Transverse colon (tissue), 4 donors: ENCODE results near the gene SUPT4H1. TPM values are rescaled to one million over a fixed set of nuclear protein-coding genes. Genes with fewer than 3 reads are reported as not detected.

ENCODE experiments used
- DNase-seq: peaks from one replicate; pipeline ENCODE4 v3.0.0-alpha.2; 2019
- H3K27ac ChIP-seq, 4 donors: fragments of 200-600 bp; sonication (generic); 2 replicates each; pipeline ENCODE4 v1.5.1; 2016 to 2018; ENCODE audit warnings: inconsistent platforms in 4 of 4
- H3K27me3 ChIP-seq: fragments of 200-600 bp; sonication (generic); 2 replicates; pipeline ENCODE4 v1.5.1; 2017; ENCODE audit warnings: inconsistent platforms
- H3K36me3 ChIP-seq, 4 donors: fragments of 200-600 bp; sonication (generic); 2 replicates each; pipeline ENCODE4 v1.5.1; 2017 to 2019; ENCODE audit warnings: inconsistent platforms in 4 of 4
- H3K4me1 ChIP-seq, 4 donors: fragments of 200-600 bp; sonication (generic); 2 replicates each; pipeline ENCODE4 v1.5.1; 2017 to 2020; ENCODE audit warnings: inconsistent platforms in 4 of 4
- H3K4me3 ChIP-seq, 4 donors: fragments of 200-600 bp; sonication (generic); 1 replicate in 1 of 4; 2 replicates in 3 of 4; pipeline versions ENCODE4 v1.5.1 to v1.6.1; 2017 to 2019; ENCODE audit warnings: inconsistent platforms in 4 of 4
- H3K9me3 ChIP-seq, 2 donors: fragments of 200-600 bp; sonication (generic); 2 replicates each; pipeline ENCODE4 v1.5.1; 2017 to 2019; ENCODE audit warnings: inconsistent platforms in 2 of 2
- CTCF ChIP-seq, 5 experiments: fragments of 200-600 bp in 3 of 5; fragments of 450-650 bp in 2 of 5; sonication (generic) in 3 of 5; IDR thresholded peaks; 1 replicate in 2 of 5; 2 replicates in 3 of 5; pipeline ENCODE4 v1.5.1; 2016 to 2017; ENCODE audit warnings: antibody characterized with exemption in 5 of 5, inconsistent platforms in 3 of 5, mild to moderate bottlenecking in 2 of 5, moderate library complexity in 1 of 5
- EP300 ChIP-seq: sonication (generic); formaldehyde crosslinking; IDR thresholded peaks from one replicate; pipeline ENCODE4 v1.6.1; 2017; ENCODE audit warnings: antibody characterized with exemption, low read depth
- POLR2A ChIP-seq: fragments of 450-650 bp; IDR thresholded peaks from one replicate; pipeline ENCODE4 v1.6.1; 2016; ENCODE audit warnings: antibody characterized with exemption, mild to moderate bottlenecking, moderate library complexity
- POLR2AphosphoS5 ChIP-seq, 3 donors: sonication (generic); formaldehyde crosslinking; IDR thresholded peaks; one replicate each; pipeline ENCODE4 v1.6.1; 2016; ENCODE audit warnings: antibody characterized with exemption in 3 of 3
- WGBS, 2 donors: methylation state at CpG; one replicate each; pipeline ENCODE4 v1.1.5; 2018; ENCODE audit warnings: low coverage in 1 of 2; 5-methylcytosine and 5-hydroxymethylcytosine counted together
- in situ Hi-C, 4 donors: fragments of 200-750 bp; cut with MboI; loops; one replicate each; pipeline versions ENCODE4 v1.15.0 to v1.15.1; 2017; ENCODE audit warnings: low sequenced_read_pairs in 3 of 4, low pct_ligation_motif_present in 1 of 4, low pct_unique_long_range_greater_than_20kb in 1 of 4
- intact Hi-C: fragments of 100-400 bp; cut with DNase I; formaldehyde crosslinking; loops from one replicate; pipeline ENCODE4 v1.15.1; 2023; ENCODE audit warnings: low total_unique reads
- total RNA-seq, 4 donors: library from RNA; depleted of rRNA; stranded (reverse); fragments of >200 nt; gene quantifications; one replicate each; pipeline ENCODE4 v1.1.0, GENCODE V29; 2016

SUPT4H1 gene
- total RNA-seq, 4 donors from 2014 or later, result 12.0 to 66.3 (median 40.0) TPM

GRCh38 chr17:58308173-58308984 lies 43.6 kb downstream of the SUPT4H1 start:
- intact Hi-C loops, result no loop called here
- H3K9me3 ChIP-seq, result no peaks in the 10 kb centered on the region
- H3K36me3 ChIP-seq, result no peaks in the 10 kb centered on the region
- TF ChIP-seq POLR2A (no peak), POLR2AphosphoS5 (IDR thresholded peaks at IDR 0.05) (no peak), EP300 (no peak), CTCF (IDR thresholded peaks at IDR 0.05) (no peak)
- DNase-seq, result no peak
- H3K27ac ChIP-seq, result no peak overlapping the region
- 80 to 86% methylated on average over 2 to 32 of the region's 32 CpGs for WGBS, 2 donors
- in situ Hi-C loops, result no loop called here
- no peaks in the 10 kb centered on the region for H3K27me3 ChIP-seq
- H3K4me1 ChIP-seq, result no peaks in the 10 kb centered on the region
- no peak overlapping the region for H3K4me3 ChIP-seq

GRCh38 chr17:58307468-58308172 lies 44.4 kb downstream of the SUPT4H1 start:
- in situ Hi-C loops, result no loop called here
- intact Hi-C loops, result no loop called here
- no peak for DNase-seq

GRCh38 chr17:58306131-58306951 lies 45.7 kb downstream of the SUPT4H1 start:
- TF ChIP-seq EP300 (no peak), POLR2A (no peak), CTCF (IDR thresholded peaks at IDR 0.05) (no peak), POLR2AphosphoS5 (IDR thresholded peaks at IDR 0.05) (no peak)
- WGBS, 2 donors, result 87 to 92% methylated on average over 5 to 19 of the region's 19 CpGs
- intact Hi-C loops, result loop anchor here (1.0 kb wide), 1 partner anchor 48 kb away; no protein-coding TSS in a partner anchor
- no peaks in the 10 kb centered on the region for H3K27me3 ChIP-seq
- no peaks in the 10 kb centered on the region for H3K36me3 ChIP-seq
- no peak overlapping the region for H3K27ac ChIP-seq
- no peak for DNase-seq
- H3K4me1 ChIP-seq, result no peaks in the 10 kb centered on the region
- H3K4me3 ChIP-seq, result no peak overlapping the region
- in situ Hi-C loops, result no loop called here
- no peaks in the 10 kb centered on the region for H3K9me3 ChIP-seq

More at GRCh38 chr17:58307468-58308172, 44.4 kb downstream of the SUPT4H1 start:
- no peak overlapping the region for H3K27ac ChIP-seq
- no peak overlapping the region for H3K4me3 ChIP-seq
- no peaks in the 10 kb centered on the region for H3K9me3 ChIP-seq
- no peaks in the 10 kb centered on the region for H3K4me1 ChIP-seq
- H3K27me3 ChIP-seq, result no peaks in the 10 kb centered on the region
- 93% methylated on average over 20 of the region's 20 CpGs; no CpG with 5 or more reads in 1 of the 2 donors for WGBS, 2 donors
- no peaks in the 10 kb centered on the region for H3K36me3 ChIP-seq
- TF ChIP-seq CTCF (IDR thresholded peaks at IDR 0.05) (no peak), EP300 (no peak), POLR2A (no peak), POLR2AphosphoS5 (IDR thresholded peaks at IDR 0.05) (no peak)
